ENCODE results near the gene NMRK2.

The NMRK2 gene

GRCh38 chr19:3979289-3979673 lies 46.4 kb downstream of the NMRK2 start:
- H3K27ac ChIP-seq: no peak overlapping the region
- no peak for TF ChIP-seq CTCF (conservative IDR thresholded peaks at IDR 0.05)

- TF ChIP-seq CTCF (conservative IDR thresholded peaks at IDR 0.05): no peak
- no peak overlapping the region for H3K27ac ChIP-seq
Observed at GRCh38 chr19:3979674-3980352, 46.9 kb downstream of the NMRK2 start.

GRCh38 chr19:3980353-3981251 lies 47.7 kb downstream of the NMRK2 start:
- H3K27ac ChIP-seq: peak overlapping the region; percentile 8; the same call in 1 of the 2 replicates
- no peak for TF ChIP-seq CTCF (conservative IDR thresholded peaks at IDR 0.05)

- H3K27ac ChIP-seq: peak overlapping the region; percentile 8; the same call in 1 of the 2 replicates
- TF ChIP-seq CTCF (conservative IDR thresholded peaks at IDR 0.05): no peak
Observed at GRCh38 chr19:3981373-3981735, 48.5 kb downstream of the NMRK2 start.

- H3K27ac ChIP-seq: peak overlapping the region; percentile 8
- TF ChIP-seq CTCF (conservative IDR thresholded peaks at IDR 0.05): no peak
Observed at GRCh38 chr19:3981736-3982681, 49.1 kb downstream of the NMRK2 start.

- peak overlapping the region; percentile 84; the same call in 1 of the 2 replicates for H3K27ac ChIP-seq
- no peak for TF ChIP-seq CTCF (conservative IDR thresholded peaks at IDR 0.05)
Observed at GRCh38 chr19:3982701-3983541, 50.1 kb downstream of the NMRK2 start.

All from VCaP (cell line).